ENCODE data around the gene XPNPEP2. TPM values are rescaled to one million over a fixed set of nuclear protein-coding genes. Genes with fewer than 3 reads are reported as not detected.

Gene XPNPEP2
- total RNA-seq, 1 donor, result not detected

- no peaks in the 10 kb centered on the region for H3K79me2 ChIP-seq (ENCODE audit: insufficient read depth, low read length)
- DNase-seq (ENCODE audit: insufficient read length, low spot score, missing footprints), result no peak
- TF ChIP-seq CTCF (IDR thresholded peaks at IDR 0.05; ENCODE audit: extremely low read depth, low read depth, low read length), result no peak
- no peaks in the 10 kb centered on the region for H3K36me3 ChIP-seq (ENCODE audit: insufficient read depth, low read length)
- no peaks in the 10 kb centered on the region for H4K20me1 ChIP-seq (ENCODE audit: insufficient read depth, low read length)
- no peak overlapping the region for H3K4me2 ChIP-seq (ENCODE audit: insufficient read depth, low read length)
- H3K27ac ChIP-seq (ENCODE audit: low read depth, low read length), result no peak overlapping the region
- no peaks in the 10 kb centered on the region for H3K4me1 ChIP-seq (ENCODE audit: insufficient read depth, low read length)
- no peaks in the 10 kb centered on the region for H3K9me3 ChIP-seq (ENCODE audit: low read depth, low read length)
- no peak overlapping the region for H2AFZ ChIP-seq (ENCODE audit: low read length)
- H3K27me3 ChIP-seq (ENCODE audit: insufficient read depth, low read length), result peaks cover 18% of the 10 kb centered on the region
- no peak overlapping the region for H3K4me3 ChIP-seq (ENCODE audit: insufficient read depth, low read length)
These were observed 17.4 kb upstream of the XPNPEP2 start for GRCh38 chrX:129721414-129721813.

- H3K9me3 ChIP-seq (ENCODE audit: low read depth, low read length), result no peaks in the 10 kb centered on the region
- no peak for TF ChIP-seq CTCF (IDR thresholded peaks at IDR 0.05; ENCODE audit: extremely low read depth, low read depth, low read length)
- H3K4me1 ChIP-seq (ENCODE audit: insufficient read depth, low read length), result no peaks in the 10 kb centered on the region
- no peak overlapping the region for H3K4me2 ChIP-seq (ENCODE audit: insufficient read depth, low read length)
- H3K36me3 ChIP-seq (ENCODE audit: insufficient read depth, low read length), result no peaks in the 10 kb centered on the region
- no peak overlapping the region for H3K27ac ChIP-seq (ENCODE audit: low read depth, low read length)
- H3K27me3 ChIP-seq (ENCODE audit: insufficient read depth, low read length), result peaks cover 20% of the 10 kb centered on the region
- no peak overlapping the region for H2AFZ ChIP-seq (ENCODE audit: low read length)
- no peaks in the 10 kb centered on the region for H4K20me1 ChIP-seq (ENCODE audit: insufficient read depth, low read length)
- H3K4me3 ChIP-seq (ENCODE audit: insufficient read depth, low read length), result no peak overlapping the region
- DNase-seq (ENCODE audit: insufficient read length, low spot score, missing footprints), result no peak
- H3K79me2 ChIP-seq (ENCODE audit: insufficient read depth, low read length), result no peaks in the 10 kb centered on the region
These were observed 16.9 kb upstream of the XPNPEP2 start for GRCh38 chrX:129721870-129722269.

- no peaks in the 10 kb centered on the region for H3K79me2 ChIP-seq (ENCODE audit: insufficient read depth, low read length)
- no peaks in the 10 kb centered on the region for H3K4me1 ChIP-seq (ENCODE audit: insufficient read depth, low read length)
- no peak for TF ChIP-seq CTCF (IDR thresholded peaks at IDR 0.05; ENCODE audit: extremely low read depth, low read depth, low read length)
- no peak overlapping the region for H3K4me2 ChIP-seq (ENCODE audit: insufficient read depth, low read length)
- H3K4me3 ChIP-seq (ENCODE audit: insufficient read depth, low read length), result no peak overlapping the region
- DNase-seq (ENCODE audit: insufficient read length, low spot score, missing footprints), result no peak
- H3K27me3 ChIP-seq (ENCODE audit: insufficient read depth, low read length), result peaks cover 24% of the 10 kb centered on the region
- no peaks in the 10 kb centered on the region for H3K9me3 ChIP-seq (ENCODE audit: low read depth, low read length)
- H3K27ac ChIP-seq (ENCODE audit: low read depth, low read length), result no peak overlapping the region
- H3K36me3 ChIP-seq (ENCODE audit: insufficient read depth, low read length), result no peaks in the 10 kb centered on the region
- no peaks in the 10 kb centered on the region for H4K20me1 ChIP-seq (ENCODE audit: insufficient read depth, low read length)
- no peak overlapping the region for H2AFZ ChIP-seq (ENCODE audit: low read length)
These were observed 15.3 kb upstream of the XPNPEP2 start for GRCh38 chrX:129723511-129723910.

- Histone ChIP-seq H3K4me2 (ENCODE audit: insufficient read depth, low read length) (no peak overlapping the region), H3K4me1 (ENCODE audit: insufficient read depth, low read length) (no peaks in the 10 kb centered on the region), H3K27me3 (ENCODE audit: insufficient read depth, low read length) (peaks cover 24% of the 10 kb centered on the region), H3K36me3 (ENCODE audit: insufficient read depth, low read length) (no peaks in the 10 kb centered on the region), H2AFZ (ENCODE audit: low read length) (no peak overlapping the region), H3K4me3 (ENCODE audit: insufficient read depth, low read length) (no peak overlapping the region), H3K9me3 (ENCODE audit: low read depth, low read length) (no peaks in the 10 kb centered on the region), H4K20me1 (ENCODE audit: insufficient read depth, low read length) (no peaks in the 10 kb centered on the region), H3K79me2 (ENCODE audit: insufficient read depth, low read length) (no peaks in the 10 kb centered on the region), H3K27ac (ENCODE audit: low read depth, low read length) (no peak overlapping the region)
- DNase-seq (ENCODE audit: insufficient read length, low spot score, missing footprints), result no peak
- no peak for TF ChIP-seq CTCF (IDR thresholded peaks at IDR 0.05; ENCODE audit: extremely low read depth, low read depth, low read length)
These were observed 14.0 kb upstream of the XPNPEP2 start for GRCh38 chrX:129724754-129725153.
